ENCODE results near the gene TBC1D22A.
"Not testable (repeated sequence)": the region's sequence is repeated elsewhere in the genome, so short reads cannot be mapped to it uniquely, and the experiment has no call there.

The TBC1D22A gene

DNA sequence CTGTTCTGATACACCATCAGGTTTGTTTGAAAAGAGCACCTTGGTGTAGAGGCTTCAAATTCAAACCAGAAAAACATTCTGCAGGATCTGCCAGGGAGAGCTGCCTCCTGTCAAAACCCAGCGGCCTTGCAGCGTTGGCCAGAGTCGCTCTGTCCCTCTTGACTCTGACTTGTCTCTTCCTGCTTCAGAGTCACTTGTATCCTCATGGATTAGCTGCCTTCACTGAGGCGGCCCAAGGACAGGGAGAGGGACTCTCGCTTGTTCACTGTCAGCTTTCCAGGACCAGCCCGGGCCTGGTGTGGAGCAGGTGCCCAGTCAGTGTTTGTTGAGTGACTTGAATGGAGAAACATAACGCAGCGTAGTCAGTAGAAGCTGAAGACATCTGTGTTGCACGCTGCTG, 18.0 kb downstream of the TBC1D22A start:
- no peak for DNase-seq (ENCODE audit: low spot score)
- TF ChIP-seq, protein P1, sequence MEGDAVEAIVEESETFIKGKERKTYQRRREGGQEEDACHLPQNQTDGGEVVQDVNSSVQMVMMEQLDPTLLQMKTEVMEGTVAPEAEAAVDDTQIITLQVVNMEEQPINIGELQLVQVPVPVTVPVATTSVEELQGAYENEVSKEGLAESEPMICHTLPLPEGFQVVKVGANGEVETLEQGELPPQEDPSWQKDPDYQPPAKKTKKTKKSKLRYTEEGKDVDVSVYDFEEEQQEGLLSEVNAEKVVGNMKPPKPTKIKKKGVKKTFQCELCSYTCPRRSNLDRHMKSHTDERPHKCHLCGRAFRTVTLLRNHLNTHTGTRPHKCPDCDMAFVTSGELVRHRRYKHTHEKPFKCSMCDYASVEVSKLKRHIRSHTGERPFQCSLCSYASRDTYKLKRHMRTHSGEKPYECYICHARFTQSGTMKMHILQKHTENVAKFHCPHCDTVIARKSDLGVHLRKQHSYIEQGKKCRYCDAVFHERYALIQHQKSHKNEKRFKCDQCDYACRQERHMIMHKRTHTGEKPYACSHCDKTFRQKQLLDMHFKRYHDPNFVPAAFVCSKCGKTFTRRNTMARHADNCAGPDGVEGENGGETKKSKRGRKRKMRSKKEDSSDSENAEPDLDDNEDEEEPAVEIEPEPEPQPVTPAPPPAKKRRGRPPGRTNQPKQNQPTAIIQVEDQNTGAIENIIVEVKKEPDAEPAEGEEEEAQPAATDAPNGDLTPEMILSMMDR (IDR thresholded peaks at IDR 0.05; ENCODE audit: extremely low read depth, missing control alignments) = no peak

DNA sequence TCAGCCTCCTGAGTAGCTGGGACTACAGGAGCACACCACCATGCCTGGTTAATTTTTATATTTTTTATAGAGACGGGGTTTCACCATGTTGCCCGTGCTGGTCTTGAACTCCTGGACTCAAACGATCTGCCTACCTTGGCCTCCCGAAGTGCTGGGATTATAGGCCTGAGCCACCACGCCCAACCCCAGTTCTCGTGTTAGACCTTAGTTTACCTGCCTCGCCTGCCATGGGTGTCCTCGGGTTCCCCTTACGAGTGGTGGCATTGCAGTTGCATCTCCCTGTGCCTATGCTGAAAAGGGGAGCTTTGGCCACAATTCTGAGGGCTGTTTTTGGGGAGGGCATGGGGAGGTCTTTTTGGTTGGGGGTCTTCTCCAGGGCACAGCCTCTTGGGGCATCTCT, 18.8 kb downstream of the TBC1D22A start:
- TF ChIP-seq, protein P1 (IDR thresholded peaks at IDR 0.05; ENCODE audit: extremely low read depth, missing control alignments) = no peak
- no peak for DNase-seq (ENCODE audit: low spot score)

DNA sequence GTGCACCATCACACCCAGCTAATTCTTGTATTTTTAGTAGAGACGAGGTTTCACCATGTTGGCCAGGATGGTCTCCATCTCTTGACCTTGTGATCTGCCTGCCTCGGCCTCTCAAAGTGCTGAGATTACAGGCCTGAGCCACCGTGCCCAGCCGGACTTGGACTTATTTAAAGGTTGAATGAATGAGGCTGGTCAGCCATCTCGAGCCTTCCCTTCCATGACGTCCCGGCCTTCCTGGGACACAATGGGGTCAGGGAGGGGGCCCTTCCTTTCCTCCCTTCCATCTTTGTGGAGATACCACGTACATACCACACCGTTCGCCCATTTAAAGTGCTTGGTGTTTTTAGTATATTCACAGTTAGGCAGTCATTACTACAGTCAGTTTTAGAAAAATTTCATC, 19.8 kb downstream of the TBC1D22A start:
- not testable (repeated sequence) for DNase-seq (ENCODE audit: low spot score)

DNA sequence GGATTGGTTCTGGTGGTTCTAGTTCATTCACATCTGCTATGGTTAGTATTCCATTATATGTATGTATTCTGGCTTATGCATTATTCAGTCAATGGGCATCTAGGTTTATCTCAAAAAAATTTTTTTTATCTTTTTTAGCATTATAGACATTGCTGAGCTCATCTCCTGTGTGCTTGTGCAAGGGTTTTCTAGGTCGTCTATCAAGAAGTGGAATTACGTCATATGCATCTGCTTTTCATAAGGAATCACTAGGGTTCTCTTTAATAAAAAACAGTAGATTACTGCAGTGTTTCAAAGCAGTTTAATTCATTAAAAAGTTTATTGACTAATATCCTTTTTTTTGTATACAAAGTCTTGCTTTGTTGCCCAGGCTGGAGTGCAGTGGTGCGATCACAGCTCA, 21.3 kb downstream of the TBC1D22A start:
- no peak for DNase-seq (ENCODE audit: low spot score)
- TF ChIP-seq, protein P1 (IDR thresholded peaks at IDR 0.05; ENCODE audit: extremely low read depth, missing control alignments) = no peak

DNA sequence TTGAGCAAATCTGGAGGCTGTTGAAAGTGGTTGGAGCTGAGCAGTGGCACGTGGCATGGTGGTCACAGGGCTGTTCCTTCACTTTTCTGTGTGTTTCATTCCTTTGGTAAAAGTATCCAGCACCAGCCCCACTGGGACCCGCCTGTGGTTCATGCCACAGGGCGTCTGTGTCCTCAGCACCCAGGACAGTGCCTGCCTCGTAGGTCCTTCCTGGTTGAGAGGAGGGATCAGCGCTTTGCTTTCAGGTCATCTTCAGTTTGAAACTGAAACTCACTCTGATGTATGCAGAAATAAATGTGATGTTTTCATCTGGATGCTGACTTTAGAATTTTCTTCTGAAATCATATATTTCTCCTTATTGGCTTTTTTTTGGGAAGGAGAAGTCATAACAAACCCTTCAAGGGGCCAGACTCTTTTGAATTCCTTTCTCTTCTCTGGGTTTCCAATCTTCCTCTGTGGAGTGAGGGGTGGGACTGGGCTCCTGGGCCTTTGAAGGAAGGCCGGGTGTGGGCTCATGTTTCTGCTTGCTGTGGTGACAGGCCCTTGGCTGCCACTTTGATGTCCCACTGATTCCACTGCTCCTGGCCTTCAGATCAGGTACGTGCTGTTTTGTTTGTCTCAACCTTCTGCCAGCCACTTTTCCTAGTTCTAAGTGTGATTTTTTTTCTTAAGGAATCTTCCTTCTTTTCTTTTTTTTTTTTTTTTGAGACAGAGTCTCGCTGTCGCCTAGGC, 26.2 kb downstream of the TBC1D22A start:
- TF ChIP-seq, protein P1 (IDR thresholded peaks at IDR 0.05; ENCODE audit: extremely low read depth, missing control alignments) = no peak
- DNase-seq (ENCODE audit: low spot score) = peak; percentile 73

DNA sequence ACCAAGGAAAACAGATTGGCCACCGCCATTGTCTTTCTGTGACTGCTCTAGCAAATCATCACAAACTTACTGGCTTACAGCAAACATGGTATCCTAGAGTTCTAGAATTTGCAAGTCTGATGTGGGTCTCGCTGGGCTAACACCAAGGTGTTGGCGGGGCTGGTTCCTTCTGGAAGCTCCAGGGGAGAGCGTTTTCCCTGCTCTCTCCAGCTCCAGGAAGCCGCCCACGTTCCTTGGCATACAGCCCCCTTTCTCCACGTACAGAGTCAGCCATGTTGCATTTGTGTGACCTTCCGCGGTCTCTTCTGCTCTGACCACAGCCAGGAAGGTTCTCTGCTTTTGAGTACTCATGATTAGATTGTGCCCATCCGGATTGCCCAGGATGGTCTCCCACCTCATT, 27.5 kb downstream of the TBC1D22A start:
- TF ChIP-seq, protein P1 (IDR thresholded peaks at IDR 0.05; ENCODE audit: extremely low read depth, missing control alignments) = no peak
- DNase-seq (ENCODE audit: low spot score) = no peak

DNA sequence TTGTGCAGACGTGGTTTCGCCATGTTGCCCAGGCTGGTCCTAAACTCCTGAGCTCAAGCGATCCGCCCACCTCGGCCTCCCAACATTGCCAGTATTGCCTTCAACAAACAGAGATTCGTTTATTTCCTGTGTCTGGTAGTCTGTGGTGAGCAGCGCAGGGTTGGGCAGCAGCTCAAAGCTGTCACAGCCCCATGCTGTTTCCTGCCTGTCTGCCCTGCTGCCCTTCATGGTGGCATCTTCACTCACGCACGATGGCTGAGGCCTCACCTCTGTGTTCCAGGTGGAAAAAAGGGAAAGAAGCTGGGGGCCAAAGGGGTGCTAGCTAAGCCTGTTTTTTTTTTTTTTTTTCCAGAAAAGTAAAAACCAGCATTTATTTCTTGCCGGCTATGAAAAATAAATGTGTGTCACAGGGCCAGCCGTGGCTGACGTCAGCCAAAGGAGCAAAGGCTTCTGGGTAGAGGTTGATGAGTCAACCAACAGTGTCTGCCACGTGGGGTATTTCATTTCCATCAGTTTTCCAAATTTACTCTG, 28.8 kb downstream of the TBC1D22A start:
- peak; percentile 61 for DNase-seq (ENCODE audit: low spot score)
- TF ChIP-seq, protein P1 (IDR thresholded peaks at IDR 0.05; ENCODE audit: extremely low read depth, missing control alignments) = no peak
